ENCODE data around the gene TERC. TPM values are rescaled to one million over a fixed set of nuclear protein-coding genes. Genes with fewer than 3 reads are reported as not detected.

TERC gene
- polyA plus RNA-seq, 1 donor (not counting 4 experiments of a cell fraction or from before 2014, with no cell fraction given), result 0.69 TPM

DNA sequence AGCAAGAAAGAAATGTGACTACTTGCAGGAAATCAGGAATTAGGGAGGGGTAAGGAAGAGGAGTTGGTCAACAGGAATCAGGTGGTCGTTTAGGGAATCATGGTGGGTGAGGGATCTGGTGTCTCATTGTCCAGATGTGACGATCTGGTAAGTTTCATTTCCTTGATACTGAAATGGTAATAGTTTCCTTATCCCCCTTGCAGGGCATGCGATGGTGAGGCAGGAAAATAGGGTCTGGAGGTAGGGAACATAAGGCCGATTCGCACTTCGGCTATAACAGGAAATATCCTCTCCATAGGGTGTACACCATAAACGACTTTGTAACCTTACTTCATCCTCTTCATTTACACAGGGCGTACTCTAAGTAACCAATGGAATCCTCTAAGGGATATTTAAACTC is 48.4 kb upstream of the TERC start:
- Histone ChIP-seq H3K9ac (ENCODE audit: control insufficient read depth, extremely low read depth, insufficient read depth, low read length) (no peak overlapping the region), H3K9me1 (ENCODE audit: control insufficient read depth, extremely low read depth, insufficient read depth, low read length) (no peaks in the 10 kb centered on the region), H3K4me3 (ENCODE audit: control insufficient read depth in 2 of 3, extremely low read depth in 1 of 3, insufficient read depth in 2 of 3, low read depth in 1 of 3, low read length in 3 of 3) (no peak overlapping the region), H3K79me2 (ENCODE audit: control insufficient read depth, insufficient read depth, low read length) (no peaks in the 10 kb centered on the region), H4K20me1 (ENCODE audit: control insufficient read depth, extremely low read depth, insufficient read depth, low read length) (no peaks in the 10 kb centered on the region), H3K4me1 (ENCODE audit: control insufficient read depth, extremely low read depth, insufficient read depth, low read length) (peaks cover 7% of the 10 kb centered on the region), H3K9me3 (ENCODE audit: control insufficient read depth, low read depth, low read length) (peaks cover 3% of the 10 kb centered on the region), H3K4me2 (ENCODE audit: control insufficient read depth, extremely low read depth, insufficient read depth, low read depth, low read length) (peak overlapping the region; percentile 72), H3K36me3 (ENCODE audit: control insufficient read depth in 2 of 2, extremely low read depth in 1 of 2, insufficient read depth in 2 of 2, low read length in 2 of 2) (no peaks in the 10 kb centered on the region), H2AFZ (ENCODE audit: control insufficient read depth, low read length) (peak overlapping the region; percentile 29), H3K27me3 (ENCODE audit: control insufficient read depth, extremely low read depth, insufficient read depth, low read length) (peaks cover 5% of the 10 kb centered on the region), H3K27ac (ENCODE audit: control insufficient read depth, insufficient read depth, low read length) (no peak overlapping the region)
- FAIRE-seq (peak; percentile 13), DNase-seq (ENCODE audit: low read depth, low spot score) (no peak)
- dilution Hi-C loops (cut with MboI; ENCODE audit: extremely low pct_ligation_motif_present, low sequenced_read_pairs), result no loop called here
- TF ChIP-seq EZH2 (IDR thresholded peaks at IDR 0.05; ENCODE audit: low read length), result no peak
- TF ChIP-seq CTCF (optimal IDR thresholded peaks at IDR 0.05 in 1 of 3, IDR thresholded peaks at IDR 0.05 in 1 of 3, conservative IDR thresholded peaks at IDR 0.05 in 1 of 3; ENCODE audit: extremely low read depth in 1 of 3, insufficient read depth in 2 of 3, low read length in 3 of 3), result no peak

- Histone ChIP-seq H3K9me1 (ENCODE audit: control insufficient read depth, extremely low read depth, insufficient read depth, low read length) (no peaks in the 10 kb centered on the region), H4K20me1 (ENCODE audit: control insufficient read depth, extremely low read depth, insufficient read depth, low read length) (no peaks in the 10 kb centered on the region), H3K27me3 (ENCODE audit: control insufficient read depth, extremely low read depth, insufficient read depth, low read length) (no peaks in the 10 kb centered on the region), H3K9ac (ENCODE audit: control insufficient read depth, extremely low read depth, insufficient read depth, low read length) (peak within 1 kb of the TSS; percentile 61), H3K4me3 (ENCODE audit: control insufficient read depth in 2 of 3, extremely low read depth in 1 of 3, insufficient read depth in 2 of 3, low read depth in 1 of 3, low read length in 3 of 3) (peak within 1 kb of the TSS; percentile 31 to 64 (median 42)), H3K27ac (ENCODE audit: control insufficient read depth, insufficient read depth, low read length) (no peak within 1 kb of the TSS), H3K79me2 (ENCODE audit: control insufficient read depth, insufficient read depth, low read length) (no peaks in the 10 kb centered on the region), H3K4me2 (ENCODE audit: control insufficient read depth, extremely low read depth, insufficient read depth, low read depth, low read length) (peak within 1 kb of the TSS; percentile 72), H2AFZ (ENCODE audit: control insufficient read depth, low read length) (peak within 1 kb of the TSS; percentile 91), H3K36me3 (ENCODE audit: control insufficient read depth in 2 of 2, extremely low read depth in 1 of 2, insufficient read depth in 2 of 2, low read length in 2 of 2) (no peaks in the 10 kb centered on the region), H3K9me3 (ENCODE audit: control insufficient read depth, low read depth, low read length) (peaks cover 3% of the 10 kb centered on the region), H3K4me1 (ENCODE audit: control insufficient read depth, extremely low read depth, insufficient read depth, low read length) (peaks cover 7% of the 10 kb centered on the region)
- DNase-seq (ENCODE audit: low read depth, low spot score) (peak; percentile 15), FAIRE-seq (peak; percentile 44)
- dilution Hi-C loops (cut with MboI; ENCODE audit: extremely low pct_ligation_motif_present, low sequenced_read_pairs), result no loop called here
- no peak for TF ChIP-seq CTCF (optimal IDR thresholded peaks at IDR 0.05 in 1 of 3, IDR thresholded peaks at IDR 0.05 in 1 of 3, conservative IDR thresholded peaks at IDR 0.05 in 1 of 3; ENCODE audit: extremely low read depth in 1 of 3, insufficient read depth in 2 of 3, low read length in 3 of 3)
- TF ChIP-seq EZH2 (IDR thresholded peaks at IDR 0.05; ENCODE audit: low read length), result no peak
These were observed 47.7 kb upstream of the TERC start, which contains the start of the genes LRRC34 and LRRIQ4 for GRCh38 chr3:169812332-169813235. Gene LRRC34, minus strand, starts transcription at chr3:169812904. Its CDS starts 356 bp downstream, at chr3:169812548. Gene LRRIQ4, plus strand, starts transcription at chr3:169812870. Its CDS starts 9,052 bp downstream, at chr3:169821922.
